Activated CD8-positive, alpha-beta T cell treated with anti-CD3 and anti-CD28 coated beads, Interleukin-2, amount 10 ng/mL, durations not matched to agents 7 days and 5 days (primary cell): ENCODE data around the gene RNF150. TPM values are rescaled to one million over a fixed set of nuclear protein-coding genes. Genes with fewer than 3 reads are reported as not detected.

Source experiments
- ATAC-seq: fragments of 150-1000 bp; cut with Tn5 transposase; one replicate; pipeline ENCODE4 v1.10.0; 2021; ENCODE audit warnings: moderate library complexity
- CTCF ChIA-PET: fragments of 350-600 bp; sonication (Branson Sonifier 250); formaldehyde crosslinking; loops from one replicate; lab custom pipeline; 2021; ENCODE audit warnings: antibody characterized with exemption; lab: Charles Lee
- POLR2A ChIA-PET: fragments of 350-600 bp; sonication (Branson Sonifier 250); formaldehyde crosslinking; loops from one replicate; lab custom pipeline; 2021; ENCODE audit warnings: antibody characterized with exemption; lab: Charles Lee
- DNase-seq: peaks from one replicate; pipeline ENCODE4 v3.0.0-alpha.2; 2020
- H3K27ac Mint-ChIP-seq: one replicate; pipeline ENCODE4 v1.8.0; 2021; ENCODE audit warnings: mild to moderate bottlenecking, mixed read lengths
- H3K27me3 Mint-ChIP-seq: one replicate; pipeline ENCODE4 v1.8.0; 2021; ENCODE audit warnings: low read depth, mixed read lengths
- H3K36me3 Mint-ChIP-seq: one replicate; pipeline ENCODE4 v1.8.0; 2021; ENCODE audit warnings: low read depth, mixed read lengths
- H3K4me1 Mint-ChIP-seq: one replicate; pipeline ENCODE4 v1.8.0; 2021; ENCODE audit warnings: low read depth, mixed read lengths
- H3K4me3 Mint-ChIP-seq: one replicate; pipeline ENCODE4 v1.8.0; 2021; ENCODE audit warnings: mild to moderate bottlenecking, mixed read lengths
- H3K9me3 Mint-ChIP-seq: one replicate; pipeline ENCODE4 v1.8.0; 2022; ENCODE audit warnings: mixed read lengths; ENCODE audit not compliant: insufficient read depth
- total RNA-seq, 2 experiments: library from RNA; stranded (reverse); gene quantifications; one replicate each; pipeline ENCODE4 v1.2.3, GENCODE V29; 2021

The RNF150 gene
- total RNA-seq, 2 experiments from 2014 or later: not detected

DNA sequence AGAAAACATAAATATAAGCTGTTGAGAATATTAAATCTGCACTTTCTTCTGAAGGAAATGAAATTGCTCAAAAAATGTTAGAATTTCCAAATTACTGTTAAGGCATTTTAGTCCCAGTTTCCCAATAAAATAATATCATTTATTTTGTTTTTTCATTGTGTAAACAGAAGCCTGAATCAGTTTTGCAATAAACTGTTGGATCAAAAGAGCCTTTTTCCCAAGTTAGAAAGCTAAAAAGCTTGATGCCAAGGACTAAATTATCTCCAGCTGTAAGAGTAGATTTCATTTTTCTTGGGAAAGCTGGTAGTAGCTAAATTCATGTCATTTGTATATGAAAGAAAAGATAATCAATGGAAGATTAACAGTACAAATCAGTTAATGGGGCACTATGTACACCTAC, 95.8 kb downstream of the RNF150 start:
- no peaks in the 10 kb centered on the region for H3K4me1 Mint-ChIP-seq
- no peaks in the 10 kb centered on the region for H3K27me3 Mint-ChIP-seq
- CTCF ChIA-PET: no interaction called here
- H3K9me3 Mint-ChIP-seq: no peaks in the 10 kb centered on the region
- DNase-seq (no peak), ATAC-seq (no peak)
- H3K4me3 Mint-ChIP-seq: no peak overlapping the region
- no peaks in the 10 kb centered on the region for H3K36me3 Mint-ChIP-seq
- POLR2A ChIA-PET: no interaction called here
- no peak overlapping the region for H3K27ac Mint-ChIP-seq

DNA sequence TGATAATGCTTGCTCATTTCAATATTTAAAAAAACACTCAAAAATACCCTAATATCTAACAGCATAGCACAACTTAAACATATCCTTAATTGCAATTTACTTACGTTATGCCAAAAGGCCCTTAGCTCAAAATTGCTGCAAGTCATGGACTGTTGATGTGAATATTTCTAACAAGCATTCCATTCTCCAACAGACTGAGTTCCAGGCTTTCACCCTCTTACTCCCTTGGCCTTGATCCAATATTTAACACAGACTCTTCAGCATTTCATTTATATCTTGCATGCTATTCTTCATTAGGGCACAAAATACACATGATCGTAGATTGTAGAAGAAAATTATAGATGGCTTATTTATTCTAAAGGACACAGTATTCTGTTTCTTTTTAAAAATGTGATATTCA, 96.5 kb downstream of the RNF150 start:
- Mint-ChIP-seq H3K9me3 (no peaks in the 10 kb centered on the region), H3K36me3 (no peaks in the 10 kb centered on the region), H3K4me3 (no peak overlapping the region), H3K27ac (no peak overlapping the region), H3K27me3 (no peaks in the 10 kb centered on the region), H3K4me1 (no peaks in the 10 kb centered on the region)
- DNase-seq (no peak), ATAC-seq (no peak)
- ChIA-PET CTCF (no interaction called here), POLR2A (no interaction called here)

DNA sequence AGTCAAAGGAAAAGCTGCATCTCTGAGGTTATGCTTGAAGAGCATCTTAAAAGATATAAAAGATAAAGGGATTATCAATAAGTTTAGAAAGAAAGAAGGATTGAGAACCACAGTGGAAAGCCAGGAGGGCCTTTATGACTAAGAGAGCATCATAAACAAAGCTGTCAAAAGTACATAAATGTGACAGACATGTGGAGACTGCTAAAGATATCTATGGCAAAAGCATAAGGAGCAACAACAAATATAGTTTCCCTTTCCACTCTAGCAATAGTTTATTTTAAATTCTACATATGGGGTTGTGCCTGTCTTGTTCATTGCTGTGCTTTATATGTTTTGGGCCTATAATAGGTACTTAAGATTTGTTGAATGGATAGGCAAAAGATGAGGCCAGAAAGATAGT, 97.3 kb downstream of the RNF150 start:
- ChIA-PET CTCF (interaction anchor here (1.1 kb wide), 1 partner anchor 148 kb away, joined by 3 read pairs; no protein-coding TSS in a partner anchor), POLR2A (no interaction called here)
- Mint-ChIP-seq H3K4me3 (no peak overlapping the region), H3K4me1 (no peaks in the 10 kb centered on the region), H3K27me3 (no peaks in the 10 kb centered on the region), H3K27ac (no peak overlapping the region), H3K9me3 (no peaks in the 10 kb centered on the region), H3K36me3 (no peaks in the 10 kb centered on the region)
- no peak for ATAC-seq
- no peak for DNase-seq

- Mint-ChIP-seq H3K9me3 (no peaks in the 10 kb centered on the region), H3K36me3 (no peaks in the 10 kb centered on the region), H3K27ac (no peak overlapping the region), H3K4me3 (no peak overlapping the region), H3K4me1 (no peaks in the 10 kb centered on the region), H3K27me3 (no peaks in the 10 kb centered on the region)
- ChIA-PET CTCF (no interaction called here), POLR2A (no interaction called here)
- DNase-seq: no peak
- no peak for ATAC-seq
Observed at GRCh38 chr4:141028024-141028529, 105.2 kb downstream of the RNF150 start.

DNA sequence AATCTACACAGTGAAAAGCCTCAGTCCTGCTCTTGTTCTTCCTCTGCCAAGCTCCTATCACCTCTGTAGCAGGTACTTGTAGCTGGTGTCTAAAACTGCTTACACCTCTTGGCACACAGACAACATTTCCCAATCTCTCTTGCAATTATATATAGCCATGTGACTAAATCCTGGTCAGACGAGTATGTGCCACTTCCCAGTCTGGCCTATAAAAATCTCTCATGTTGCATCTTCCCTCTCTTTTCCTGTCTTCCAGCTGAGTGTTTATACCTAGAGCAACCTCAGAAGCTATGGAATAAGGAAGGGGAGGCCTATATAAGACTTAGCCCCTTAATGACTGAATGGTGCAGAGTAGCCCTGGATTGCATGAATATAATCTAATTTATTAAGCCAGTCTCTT, 105.8 kb downstream of the RNF150 start:
- ChIA-PET POLR2A (no interaction called here), CTCF (no interaction called here)
- no peak overlapping the region for H3K27ac Mint-ChIP-seq
- ATAC-seq (no peak), DNase-seq (no peak)
- no peak overlapping the region for H3K4me3 Mint-ChIP-seq
- no peaks in the 10 kb centered on the region for H3K9me3 Mint-ChIP-seq
- H3K36me3 Mint-ChIP-seq: no peaks in the 10 kb centered on the region
- H3K4me1 Mint-ChIP-seq: no peaks in the 10 kb centered on the region
- H3K27me3 Mint-ChIP-seq: no peaks in the 10 kb centered on the region

DNA sequence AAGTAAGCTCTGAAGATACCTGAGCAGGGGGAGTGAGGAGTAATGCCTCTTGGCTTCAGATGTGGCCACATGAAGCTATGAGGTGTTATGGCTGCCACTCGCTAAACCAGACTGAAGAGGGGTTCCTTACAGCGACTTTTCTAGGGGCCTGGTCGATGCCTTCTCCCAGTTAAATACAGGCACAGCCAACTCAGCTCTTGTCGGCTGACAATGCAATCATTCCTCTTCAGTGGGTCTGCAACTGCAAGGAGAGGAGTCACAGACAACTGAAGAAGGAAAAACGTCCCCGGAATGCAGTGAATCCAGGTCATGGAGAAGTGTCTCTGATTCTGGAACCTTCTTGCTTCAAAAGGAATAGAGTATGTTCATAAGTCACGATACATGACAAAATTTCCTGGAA, 106.4 kb downstream of the RNF150 start:
- H3K4me1 Mint-ChIP-seq: no peaks in the 10 kb centered on the region
- H3K4me3 Mint-ChIP-seq: no peak overlapping the region
- ATAC-seq (no peak), DNase-seq (no peak)
- no peak overlapping the region for H3K27ac Mint-ChIP-seq
- no peaks in the 10 kb centered on the region for H3K27me3 Mint-ChIP-seq
- no peaks in the 10 kb centered on the region for H3K36me3 Mint-ChIP-seq
- no peaks in the 10 kb centered on the region for H3K9me3 Mint-ChIP-seq
- CTCF ChIA-PET: no interaction called here
- POLR2A ChIA-PET: no interaction called here

- ATAC-seq: no peak
- no peaks in the 10 kb centered on the region for H3K9me3 Mint-ChIP-seq
- H3K36me3 Mint-ChIP-seq: no peaks in the 10 kb centered on the region
- CTCF ChIA-PET: no interaction called here
- POLR2A ChIA-PET: no interaction called here
- H3K4me3 Mint-ChIP-seq: no peak overlapping the region
- no peak for DNase-seq
- no peaks in the 10 kb centered on the region for H3K27me3 Mint-ChIP-seq
- no peaks in the 10 kb centered on the region for H3K4me1 Mint-ChIP-seq
- H3K27ac Mint-ChIP-seq: no peak overlapping the region
Observed at GRCh38 chr4:141023051-141023450, 110.2 kb downstream of the RNF150 start.

DNA sequence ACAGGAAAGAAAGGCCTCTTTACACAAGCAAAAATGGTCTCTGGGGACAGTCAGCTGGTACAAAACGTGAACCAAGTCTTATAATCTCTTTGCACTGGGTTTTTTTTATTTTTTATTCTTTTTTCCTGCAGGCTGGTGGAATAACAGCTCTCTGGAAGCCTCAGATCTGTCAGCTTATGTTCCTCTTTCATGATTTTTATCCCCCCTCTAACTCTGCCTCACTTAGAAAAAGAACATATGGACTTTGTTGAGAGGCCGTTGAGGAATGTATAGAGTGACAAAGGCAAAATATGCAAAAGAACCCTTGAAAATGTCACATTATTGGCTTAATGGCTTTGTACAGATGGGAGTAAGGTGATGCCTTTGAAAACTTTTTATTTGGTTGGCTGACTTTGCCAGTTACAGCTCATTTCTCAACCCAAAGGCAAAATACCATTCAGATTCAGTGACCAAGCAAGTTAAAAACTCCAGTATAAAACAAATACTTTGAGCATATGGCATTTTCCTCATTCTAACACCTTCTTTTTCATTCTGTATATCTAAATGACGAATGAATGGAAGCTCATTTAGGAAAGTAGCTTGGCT, 111.1 kb downstream of the RNF150 start:
- no peaks in the 10 kb centered on the region for H3K27me3 Mint-ChIP-seq
- ATAC-seq (no peak), DNase-seq (no peak)
- H3K9me3 Mint-ChIP-seq: no peaks in the 10 kb centered on the region
- CTCF ChIA-PET: no interaction called here
- POLR2A ChIA-PET: no interaction called here
- no peak overlapping the region for H3K27ac Mint-ChIP-seq
- H3K4me3 Mint-ChIP-seq: no peak overlapping the region
- no peaks in the 10 kb centered on the region for H3K4me1 Mint-ChIP-seq
- no peaks in the 10 kb centered on the region for H3K36me3 Mint-ChIP-seq

GRCh38 chr4:141021397-141022110, 111.7 kb downstream of the RNF150 start:
- Mint-ChIP-seq H3K9me3 (no peaks in the 10 kb centered on the region), H3K4me3 (no peak overlapping the region), H3K4me1 (no peaks in the 10 kb centered on the region), H3K27ac (no peak overlapping the region), H3K36me3 (no peaks in the 10 kb centered on the region), H3K27me3 (no peaks in the 10 kb centered on the region)
- ChIA-PET CTCF (no interaction called here), POLR2A (no interaction called here)
- ATAC-seq: no peak
- no peak for DNase-seq

DNA sequence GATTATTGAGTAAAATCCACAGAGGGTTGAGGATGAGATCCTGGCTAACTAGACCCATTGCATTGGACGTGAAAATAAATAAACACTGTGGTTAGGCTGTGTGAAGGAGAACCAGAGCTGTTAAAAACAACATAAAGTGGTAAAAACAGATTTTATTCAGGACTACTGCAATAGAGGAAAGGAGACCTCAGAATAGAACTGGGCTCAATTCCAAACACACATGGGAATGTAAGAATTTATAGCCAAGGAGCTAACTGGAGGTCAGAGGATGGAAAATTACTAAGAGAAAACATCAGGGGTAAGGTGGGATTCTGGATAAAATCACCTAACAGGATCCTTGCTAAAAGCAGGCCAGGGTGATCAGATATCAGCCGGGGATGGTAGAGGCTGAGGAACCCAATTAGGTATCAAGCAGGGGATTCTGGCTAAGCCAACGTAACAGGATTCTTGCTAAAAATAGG, 112.4 kb downstream of the RNF150 start:
- CTCF ChIA-PET: no interaction called here
- no peak for ATAC-seq
- Mint-ChIP-seq H3K9me3 (no peaks in the 10 kb centered on the region), H3K4me1 (no peaks in the 10 kb centered on the region), H3K36me3 (no peaks in the 10 kb centered on the region), H3K27me3 (no peaks in the 10 kb centered on the region), H3K27ac (no peak overlapping the region), H3K4me3 (no peak overlapping the region)
- no peak for DNase-seq
- POLR2A ChIA-PET: no interaction called here

GRCh38 chr4:141019768-141020167, 113.5 kb downstream of the RNF150 start:
- Mint-ChIP-seq H3K27me3 (no peaks in the 10 kb centered on the region), H3K27ac (no peak overlapping the region), H3K9me3 (no peaks in the 10 kb centered on the region), H3K4me3 (no peak overlapping the region), H3K36me3 (no peaks in the 10 kb centered on the region), H3K4me1 (no peaks in the 10 kb centered on the region)
- POLR2A ChIA-PET: no interaction called here
- DNase-seq (no peak), ATAC-seq (no peak)
- CTCF ChIA-PET: no interaction called here

DNA sequence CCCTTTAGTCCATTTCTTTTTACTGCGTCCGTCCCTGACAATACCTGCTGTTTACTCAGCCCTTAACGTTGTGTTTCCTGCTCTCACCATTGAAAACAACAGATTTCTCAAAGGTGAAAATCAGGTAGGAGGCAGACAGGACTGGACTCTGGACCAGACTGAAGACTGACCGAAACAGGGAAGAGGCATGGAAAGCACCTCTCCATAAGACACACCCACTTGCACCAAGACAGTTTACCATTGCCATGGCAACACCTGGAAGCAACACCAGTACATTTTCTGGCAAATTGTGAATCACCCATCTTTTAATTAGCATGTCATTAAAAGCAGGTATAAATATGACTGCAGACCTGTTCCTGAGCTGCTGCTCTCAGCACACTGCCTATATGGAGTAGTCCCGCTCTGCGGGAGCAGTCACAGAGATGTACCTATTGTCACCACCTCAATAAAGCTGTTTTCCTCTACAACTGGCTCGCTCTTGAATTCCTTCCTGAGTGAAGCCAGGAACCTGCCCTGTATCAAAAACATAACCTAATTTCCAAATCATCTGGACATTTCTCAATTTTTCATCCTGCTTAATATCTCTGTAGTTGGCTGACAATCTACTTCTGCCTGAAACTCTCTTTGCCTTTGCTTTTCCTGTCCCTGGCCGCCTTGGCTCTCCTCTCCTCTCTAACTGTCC, 117.0 kb downstream of the RNF150 start:
- no peaks in the 10 kb centered on the region for H3K4me1 Mint-ChIP-seq
- no peaks in the 10 kb centered on the region for H3K9me3 Mint-ChIP-seq
- POLR2A ChIA-PET: no interaction called here
- H3K36me3 Mint-ChIP-seq: no peaks in the 10 kb centered on the region
- H3K27ac Mint-ChIP-seq: no peak overlapping the region
- no peak for DNase-seq
- no peak for ATAC-seq
- CTCF ChIA-PET: no interaction called here
- no peak overlapping the region for H3K4me3 Mint-ChIP-seq
- H3K27me3 Mint-ChIP-seq: no peaks in the 10 kb centered on the region
